SK-N-SH (cell line): ENCODE data around the gene GNAT1. TPM values are rescaled to one million over a fixed set of nuclear protein-coding genes. Genes with fewer than 3 reads are reported as not detected.

Experiments
- CTCF ChIA-PET: fragments of 300-600, 350-600 bp; formaldehyde crosslinking; extraction: SDS; loops from one replicate; lab custom pipeline; 2021; lab: Yijun Ruan, JAX
- POLR2A ChIA-PET: fragments of 350-600 bp; sonication (Branson Sonifier 250); formaldehyde crosslinking; extraction: SDS; loops from one replicate; lab custom pipeline; 2020; ENCODE audit warnings: antibody characterized with exemption, inconsistent platforms; lab: Yijun Ruan, JAX
- DNase-seq: peaks from one replicate; pipeline ENCODE4 v3.0.0; 2012
- H2AFZ ChIP-seq: fragments of 200-600 bp; sonication (generic); 2 replicates; pipeline ENCODE4 v1.8.1; 2016; ENCODE audit warnings: antibody characterized with exemption, mild to moderate bottlenecking, low read depth
- H3F3A ChIP-seq: fragments of 200-600 bp; sonication (generic); replicated peaks from 2 replicates; pipeline ENCODE3; 2016; ENCODE audit warnings: antibody characterized with exemption, mild to moderate bottlenecking; ENCODE audit not compliant: insufficient read depth
- H3K27ac ChIP-seq, 2 experiments: fragments of 200-500 bp in 1 of 2; fragments of 200-600 bp in 1 of 2; sonication (Bioruptor generic) in 1 of 2; sonication (generic), shearing (Covaris generic) in 1 of 2; 2 replicates each; pipeline versions ENCODE4 v1.5.1 to v1.6.1; 2014 to 2016; ENCODE audit warnings: low read depth in 2 of 2, inconsistent platforms in 1 of 2, low read length in 1 of 2, mild to moderate bottlenecking in 1 of 2, mixed read lengths in 1 of 2
- H3K27me3 ChIP-seq: fragments of 200-600 bp; sonication (generic), shearing (Covaris generic); 2 replicates; pipeline ENCODE4 v1.6.1; 2016; ENCODE audit warnings: mixed run types; ENCODE audit not compliant: insufficient read depth
- H3K36me3 ChIP-seq, 2 experiments: fragments of 200-500 bp in 1 of 2; fragments of 200-600 bp in 1 of 2; sonication (Bioruptor generic) in 1 of 2; sonication (generic) in 1 of 2; replicated peaks in 1 of 2; 2 replicates each; pipeline versions ENCODE3 to v1.5.1; 2014 to 2016; ENCODE audit warnings: low read length in 1 of 2, mild to moderate bottlenecking in 1 of 2; ENCODE audit not compliant: insufficient read depth in 2 of 2, control insufficient read depth in 1 of 2
- H3K4me1 ChIP-seq, 2 experiments: fragments of 200-500 bp in 1 of 2; fragments of 200-600 bp in 1 of 2; sonication (Bioruptor generic) in 1 of 2; sonication (generic), shearing (Covaris generic) in 1 of 2; 2 replicates each; pipeline versions ENCODE4 v1.5.1 to v1.6.1; 2014 to 2016; ENCODE audit warnings: low read depth in 1 of 2, low read length in 1 of 2, mixed run types in 1 of 2; ENCODE audit not compliant: insufficient read depth in 2 of 2, control insufficient read depth in 1 of 2
- H3K4me2 ChIP-seq: fragments of 200-600 bp; sonication (generic), shearing (Covaris generic); 2 replicates; pipeline ENCODE4 v1.6.1; 2017; ENCODE audit warnings: mixed run types
- H3K4me3 ChIP-seq, 2 experiments: fragments of 200-500 bp in 1 of 2; fragments of 200-600 bp in 1 of 2; sonication (Bioruptor generic) in 1 of 2; sonication (generic), shearing (Covaris generic) in 1 of 2; 2 replicates each; pipeline versions ENCODE4 v1.5.1 to v1.8.1; 2014 to 2016; ENCODE audit warnings: low read depth in 2 of 2, inconsistent platforms in 1 of 2, low read length in 1 of 2, mild to moderate bottlenecking in 1 of 2, mixed read lengths in 1 of 2, moderate library complexity in 1 of 2
- H3K79me2 ChIP-seq: fragments of 200-600 bp; sonication (generic); 2 replicates; pipeline ENCODE4 v1.8.1; 2017; ENCODE audit warnings: mild to moderate bottlenecking; ENCODE audit not compliant: insufficient read depth
- H3K9ac ChIP-seq: fragments of 200-600 bp; sonication (generic); 2 replicates; pipeline ENCODE4 v1.6.1; 2017; ENCODE audit warnings: mixed run types
- H3K9me2 ChIP-seq: fragments of 200-600 bp; sonication (generic); 2 replicates; pipeline ENCODE4 v1.6.1; 2017; ENCODE audit warnings: mixed run types
- H3K9me3 ChIP-seq: fragments of 200-600 bp; sonication (generic); 2 replicates; pipeline ENCODE4 v1.6.1; 2017; ENCODE audit warnings: mixed run types, mild to moderate bottlenecking, moderate library complexity
- H4K20me1 ChIP-seq: fragments of 200-600 bp; sonication (generic); 2 replicates; pipeline ENCODE4 v1.6.1; 2017; ENCODE audit warnings: mild to moderate bottlenecking, mixed run types; ENCODE audit not compliant: insufficient read depth
- CTCF ChIP-seq: fragments of 200-600 bp; sonication (generic); IDR thresholded peaks from 2 replicates; pipeline ENCODE4 v1.6.1; 2017; ENCODE audit warnings: antibody characterized with exemption, mild to moderate bottlenecking, moderate library complexity
- FOSL2 ChIP-seq: IDR thresholded peaks from 2 replicates; pipeline ENCODE4 v1.4.0; 2012; ENCODE audit warnings: low read depth, mild to moderate bottlenecking, moderate library complexity, borderline replicate concordance
- FOXJ3 ChIP-seq: sonication (generic); formaldehyde crosslinking; IDR thresholded peaks from 2 replicates; pipeline ENCODE4 v1.5.1; 2020; ENCODE audit warnings: mild to moderate bottlenecking, missing genetic modification reagents
- FOXM1 ChIP-seq: IDR thresholded peaks from 2 replicates; pipeline ENCODE4 v1.4.0; 2012; ENCODE audit warnings: low read depth, mild to moderate bottlenecking
- GABPA ChIP-seq: IDR thresholded peaks from 2 replicates; pipeline ENCODE4 v1.4.0; 2012; ENCODE audit warnings: low read depth, mild to moderate bottlenecking
- GATA2 ChIP-seq: sonication (generic); formaldehyde crosslinking; IDR thresholded peaks from 2 replicates; pipeline ENCODE4 v1.5.0; 2020; ENCODE audit warnings: mild to moderate bottlenecking, missing genetic modification reagents
- MXI1 ChIP-seq: IDR thresholded peaks from 2 replicates; pipeline ENCODE4 v1.6.1; 2012; ENCODE audit warnings: mild to moderate bottlenecking, low read depth, low read length, improper control_type of control experiment
- NFIC ChIP-seq: IDR thresholded peaks from 2 replicates; pipeline ENCODE4 v1.4.0; 2012; ENCODE audit warnings: borderline replicate concordance
- NRF1 ChIP-seq: IDR thresholded peaks from 2 replicates; pipeline ENCODE4 v1.6.1; 2012; ENCODE audit warnings: low read depth, mild to moderate bottlenecking, low read length
- RAD21 ChIP-seq: IDR thresholded peaks from 2 replicates; pipeline ENCODE4 v1.6.1; 2012; ENCODE audit warnings: mild to moderate bottlenecking, low read length
- RCOR1 ChIP-seq: fragments of 150-350 bp; IDR thresholded peaks from 2 replicates; pipeline ENCODE4 v1.6.1; 2017; ENCODE audit warnings: antibody characterized with exemption, low read length
- RFX5 ChIP-seq: IDR thresholded peaks from 2 replicates; pipeline ENCODE4 v1.6.1; 2012; ENCODE audit warnings: mild to moderate bottlenecking, improper control_type of control experiment, low read length
- SMC3 ChIP-seq: IDR thresholded peaks from 2 replicates; pipeline ENCODE4 v1.6.1; 2012; ENCODE audit warnings: low read depth, low read length, improper control_type of control experiment
- TEAD4 ChIP-seq: IDR thresholded peaks from 2 replicates; pipeline ENCODE4 v1.4.0; 2012; ENCODE audit warnings: mild to moderate bottlenecking, borderline replicate concordance; ENCODE audit not compliant: insufficient read depth
- USF1 ChIP-seq: IDR thresholded peaks from 2 replicates; pipeline ENCODE4 v1.4.0; 2012; ENCODE audit warnings: low read depth, borderline replicate concordance
- ZBTB33 ChIP-seq: IDR thresholded peaks from 2 replicates; pipeline ENCODE4 v1.4.0; 2012; ENCODE audit warnings: low read depth, borderline replicate concordance
- WGBS: methylation state at CpG from one replicate; pipeline ENCODE4 v1.1.6; 2017; ENCODE audit warnings: low lambda C conversion rate; 5-methylcytosine and 5-hydroxymethylcytosine counted together
- polyA plus RNA-seq, 3 experiments: library from polyadenylated mRNA; depleted of rRNA; stranded (reverse); fragments of >200 nt; gene quantifications; 2 replicates each; pipeline ENCODE4 v1.2.3, GENCODE V29; 2012
- TF ChIP-seq, protein P1 (sequence below): fragments of 150-350 bp; IDR thresholded peaks from 2 replicates; pipeline ENCODE4 v1.6.1; 2016; ENCODE audit warnings: mild to moderate bottlenecking, low read depth, low read length

Gene GNAT1
- polyA plus RNA-seq, 1 of the 3 experiments (the other 2 are of a cell fraction): not detected

DNA sequence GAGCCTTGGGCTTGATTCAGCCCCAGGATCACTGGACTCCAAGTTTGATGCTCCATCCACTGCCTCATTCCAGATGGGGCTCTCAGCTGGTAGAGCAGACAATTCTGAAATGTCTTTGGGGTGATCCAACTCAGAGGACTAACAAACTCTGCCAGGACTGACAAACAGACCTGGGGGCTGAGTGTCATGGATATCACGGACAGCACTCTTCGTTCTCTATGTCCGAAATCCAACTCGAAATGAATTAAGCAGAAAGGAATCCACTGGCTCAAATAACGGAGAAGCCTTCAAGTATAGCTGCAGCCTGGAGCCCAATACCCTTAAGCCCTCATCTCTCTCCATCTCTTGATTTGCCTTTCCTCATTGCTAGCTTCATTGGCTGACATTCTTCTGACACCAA, 27.9 kb downstream of the GNAT1 start:
- H4K20me1 ChIP-seq: no peaks in the 10 kb centered on the region
- no peaks in the 10 kb centered on the region for H3K36me3 ChIP-seq
- no peak for TF ChIP-seq FOSL2
- TF ChIP-seq NRF1: no peak
- H3K27ac ChIP-seq: no peak overlapping the region
- no peaks in the 10 kb centered on the region for H3K79me2 ChIP-seq
- peaks cover 6% of the 10 kb centered on the region; the same call in 1 of the 2 replicates for H3K27me3 ChIP-seq
- DNase-seq: no peak
- H2AFZ ChIP-seq: no peak overlapping the region
- CTCF ChIA-PET: interaction anchor here (0.7 to 61.6 kb wide), 7 partner anchors 9 to 95 kb away, joined by 3 to 1375 read pairs (median 4); partner anchors contain the start of genes GNAT1 and SLC38A3
- H3K9me3 ChIP-seq: no peaks in the 10 kb centered on the region
- no peaks in the 10 kb centered on the region; a peak in 1 of 4 replicates for H3K4me1 ChIP-seq
- POLR2A ChIA-PET: no interaction called here
- no peaks in the 10 kb centered on the region for H3F3A ChIP-seq
- H3K9ac ChIP-seq: no peak overlapping the region
- WGBS: 91% methylated on average over 5 of the region's 5 CpGs
- H3K9me2 ChIP-seq: no peaks in the 10 kb centered on the region
- no peak overlapping the region for H3K4me2 ChIP-seq
- no peak overlapping the region for H3K4me3 ChIP-seq

GRCh38 chr3:50220109-50220508, 28.7 kb downstream of the GNAT1 start:
- POLR2A ChIA-PET: no interaction called here
- H3K9ac ChIP-seq: no peak overlapping the region
- H2AFZ ChIP-seq: no peak overlapping the region
- WGBS: 100% methylated on average over 1 of the region's 6 CpGs
- no peaks in the 10 kb centered on the region for H3K9me3 ChIP-seq
- DNase-seq: no peak
- TF ChIP-seq RAD21 (no peak), FOSL2 (no peak), SMC3 (no peak), GABPA (no peak), RFX5 (no peak), CTCF (no peak), NFIC (no peak), FOXM1 (no peak), ZBTB33 (no peak), RCOR1 (no peak), MXI1 (no peak), GATA2 (CRISPR knock-in tag) (no peak), TEAD4 (no peak), FOXJ3 (CRISPR knock-in tag) (no peak), USF1 (no peak), NRF1 (no peak)
- TF ChIP-seq, protein P1, sequence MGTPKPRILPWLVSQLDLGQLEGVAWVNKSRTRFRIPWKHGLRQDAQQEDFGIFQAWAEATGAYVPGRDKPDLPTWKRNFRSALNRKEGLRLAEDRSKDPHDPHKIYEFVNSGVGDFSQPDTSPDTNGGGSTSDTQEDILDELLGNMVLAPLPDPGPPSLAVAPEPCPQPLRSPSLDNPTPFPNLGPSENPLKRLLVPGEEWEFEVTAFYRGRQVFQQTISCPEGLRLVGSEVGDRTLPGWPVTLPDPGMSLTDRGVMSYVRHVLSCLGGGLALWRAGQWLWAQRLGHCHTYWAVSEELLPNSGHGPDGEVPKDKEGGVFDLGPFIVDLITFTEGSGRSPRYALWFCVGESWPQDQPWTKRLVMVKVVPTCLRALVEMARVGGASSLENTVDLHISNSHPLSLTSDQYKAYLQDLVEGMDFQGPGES: no peak
- H3K4me1 ChIP-seq: no peaks in the 10 kb centered on the region; a peak in 1 of 4 replicates
- H3K36me3 ChIP-seq: no peaks in the 10 kb centered on the region
- no peaks in the 10 kb centered on the region for H4K20me1 ChIP-seq
- H3K4me3 ChIP-seq: no peak overlapping the region
- no peak overlapping the region for H3K27ac ChIP-seq
- H3K9me2 ChIP-seq: no peaks in the 10 kb centered on the region
- H3K27me3 ChIP-seq: peaks cover 7% of the 10 kb centered on the region; the same call in 1 of the 2 replicates
- CTCF ChIA-PET: interaction anchor here (0.7 to 61.6 kb wide), 12 partner anchors 10 to 98 kb away, joined by 3 to 1375 read pairs (median 4); partner anchors contain the start of genes GNAT1 and SLC38A3
- no peak overlapping the region for H3K4me2 ChIP-seq
- H3K79me2 ChIP-seq: no peaks in the 10 kb centered on the region
- H3F3A ChIP-seq: no peaks in the 10 kb centered on the region
